WTC11 (cell line): Measurements from ENCODE around the gene TBC1D22A.

Experiments used
- CREB1 ChIP-seq: sonication (generic); formaldehyde crosslinking; IDR thresholded peaks from 2 replicates; pipeline ENCODE4 v1.8.0; 2023; ENCODE audit warnings: mild to moderate bottlenecking, missing genetic modification reagents
- CTCF ChIP-seq: fragments of 200-600 bp; IDR thresholded peaks from 2 replicates; pipeline ENCODE4 v1.8.0; 2022; ENCODE audit warnings: antibody characterized with exemption
- E2F1 ChIP-seq: sonication (generic); formaldehyde crosslinking; IDR thresholded peaks from 2 replicates; pipeline ENCODE4 v1.8.0; 2022; ENCODE audit warnings: mild to moderate bottlenecking, missing genetic modification reagents
- ELF4 ChIP-seq: sonication (generic); formaldehyde crosslinking; IDR thresholded peaks from 2 replicates; pipeline ENCODE4 v1.8.1; 2022; ENCODE audit warnings: low read depth, mild to moderate bottlenecking, moderate library complexity, missing genetic modification reagents
- HMGXB4 ChIP-seq: sonication (generic); formaldehyde crosslinking; IDR thresholded peaks from 2 replicates; pipeline ENCODE4 v1.8.1; 2023; ENCODE audit warnings: mild to moderate bottlenecking, moderate library complexity, missing genetic modification reagents
- PREB ChIP-seq: sonication (generic); formaldehyde crosslinking; IDR thresholded peaks from 2 replicates; pipeline ENCODE4 v1.8.1; 2022; ENCODE audit warnings: mild to moderate bottlenecking, missing genetic modification reagents, moderate library complexity, borderline replicate concordance
- TCF7 ChIP-seq: sonication (generic); formaldehyde crosslinking; IDR thresholded peaks from 2 replicates; pipeline ENCODE4 v1.8.0; 2022; ENCODE audit warnings: mild to moderate bottlenecking, low read depth, missing genetic modification reagents, moderate library complexity
- ZNF121 ChIP-seq: sonication (generic); formaldehyde crosslinking; IDR thresholded peaks from 2 replicates; pipeline ENCODE4 v1.8.0; 2023; ENCODE audit warnings: missing genetic modification reagents

GRCh38 chr22:46834021-46834737 is 71.7 kb downstream of the TBC1D22A start:
- TF ChIP-seq CTCF, result no peak
- TF ChIP-seq CREB1 (CRISPR knock-in tag), result no peak
- no peak for TF ChIP-seq ELF4 (CRISPR knock-in tag)
- no peak for TF ChIP-seq HMGXB4 (CRISPR knock-in tag)
- no peak for TF ChIP-seq E2F1
- TF ChIP-seq PREB (CRISPR knock-in tag), result no peak
- TF ChIP-seq TCF7 (CRISPR knock-in tag), result no peak
- TF ChIP-seq ZNF121, result no peak
